GM23248 (cell line): ENCODE measurements around the gene PES1.

ENCODE experiments used
- EZH2 ChIP-seq: fragments of 200-600 bp; sonication (generic); IDR thresholded peaks from 2 replicates; pipeline ENCODE4 v1.6.1; 2018; ENCODE audit warnings: antibody characterized with exemption, mild to moderate bottlenecking; ENCODE audit not compliant: insufficient read depth, poor library complexity, severe bottlenecking
- EZH2phosphoT487 ChIP-seq: fragments of 200-600 bp; sonication (generic); IDR thresholded peaks from 2 replicates; pipeline ENCODE4 v1.6.1; 2018; ENCODE audit warnings: antibody characterized with exemption, moderate library complexity, mild to moderate bottlenecking, low read depth; ENCODE audit not compliant: insufficient read depth

- TF ChIP-seq EZH2 (no peak), EZH2phosphoT487 (no peak)
These were observed 59.8 kb downstream of the PES1 start for GRCh38 chr22:30531651-30532608.
